Heart left ventricle (tissue), 16 donors: ENCODE data around the gene SUCLG1. TPM values are rescaled to one million over a fixed set of nuclear protein-coding genes. Genes with fewer than 3 reads are reported as not detected.

Experiments
- ATAC-seq, 4 donors: fragments of 200-7000 bp; cut with Tn5 transposase; one replicate each; pipeline ENCODE4 v1.9.1; 2020 to 2022; ENCODE audit warnings: moderate library complexity in 4 of 4, mild to moderate bottlenecking in 3 of 4, moderate number of reproducible peaks in 1 of 4
- DNase-seq, 5 donors: peaks; one replicate each; pipeline ENCODE4 v3.0.0-alpha.2; 2020
- H3K27ac ChIP-seq, 12 donors: fragments of 200-600 bp; sonication (generic) in 4 of 12; one replicate each; pipeline versions ENCODE4 v1.5.0 to v1.8.0; 2016 to 2022; ENCODE audit warnings: mild to moderate bottlenecking in 2 of 12
- H3K27me3 ChIP-seq, 9 donors: fragments of 200-600 bp; sonication (generic) in 2 of 9; one replicate each; pipeline versions ENCODE4 v1.5.1 to v1.8.0; 2016 to 2022; ENCODE audit warnings: mild to moderate bottlenecking in 3 of 9
- H3K36me3 ChIP-seq, 9 donors: fragments of 200-600 bp; sonication (generic) in 2 of 9; one replicate each; pipeline versions ENCODE4 v1.5.0 to v1.8.0; 2018 to 2022; ENCODE audit warnings: mild to moderate bottlenecking in 2 of 9
- H3K4me1 ChIP-seq, 12 donors: fragments of 200-600 bp; sonication (generic) in 4 of 12; one replicate each; pipeline versions ENCODE4 v1.5.0 to v1.8.0; 2016 to 2022; ENCODE audit warnings: mild to moderate bottlenecking in 3 of 12
- H3K4me3 ChIP-seq, 12 donors: fragments of 200-600 bp; sonication (generic) in 4 of 12; one replicate each; pipeline versions ENCODE4 v1.5.0 to v1.8.0; 2017 to 2022; ENCODE audit warnings: mild to moderate bottlenecking in 9 of 12, moderate library complexity in 4 of 12
- H3K9me3 ChIP-seq, 12 donors: fragments of 200-600 bp; sonication (generic) in 4 of 12; one replicate each; pipeline versions ENCODE4 v1.5.0 to v1.8.0; 2016 to 2022; ENCODE audit warnings: mild to moderate bottlenecking in 1 of 12
- CTCF ChIP-seq, 12 donors: fragments of 200-600 bp; sonication (generic) in 4 of 12; IDR thresholded peaks; one replicate each; pipeline versions ENCODE4 v1.5.0 to v1.8.0; 2018 to 2022; ENCODE audit warnings: antibody characterized with exemption in 12 of 12, mild to moderate bottlenecking in 5 of 12
- POLR2A ChIP-seq, 2 donors: fragments of 450-650 bp; IDR thresholded peaks; one replicate each; pipeline ENCODE4 v1.6.1; 2017; ENCODE audit warnings: antibody characterized with exemption in 2 of 2, mild to moderate bottlenecking in 2 of 2, moderate library complexity in 2 of 2
- WGBS, 4 donors: extraction: QIAGEN DNeasy Blood & Tissue Kit in 2 of 4; methylation state at CpG; one replicate each; pipeline versions ENCODE4 v1.1.5 to v1.1.7; 2013 to 2018; 5-methylcytosine and 5-hydroxymethylcytosine counted together
- intact Hi-C, 10 donors: fragments of 100-400 bp; cut with DNase I; formaldehyde crosslinking; loops; one replicate each; pipeline versions ENCODE4 v1.11.1 to v1.14.2; 2022
- polyA plus RNA-seq, 2 donors: library from polyadenylated mRNA; stranded (reverse); fragments of 200-250 nt; gene quantifications; one replicate each; pipeline ENCODE4 v1.2.3, GENCODE V29; 2013
- total RNA-seq, 9 donors: library from RNA; depleted of rRNA in 2 of 9; stranded (reverse); fragments of >200 nt in 2 of 9; fragmentation: NEBNext Ultra II Directional in 3 of 9; extraction: Animal tissue kit (Norgen Biotek cat#: 25700) in 3 of 9; gene quantifications; one replicate each; pipeline versions ENCODE4 v1.1.0 to v1.2.4, GENCODE V29; 2016 to 2023
- donor health status: ischemic (EF 13 %, LVEDD 7.1; RV severe dilation, severe dysfunction).
- donor health status: healthy with polysubstance abuse.
- donor health status: DM: no; HTN: yes; CAD: no.
- donor health status: DM: no; HTN: no; CAD: no.
- donor health status: ischemic (EF 25% LVEDD 6.9; RV normal size, moderate dysfunction).
- donor health status: ischemic (EF 25% LVEDD 5.7; RV mildly dilated, moderate dysfunction).
- donor health status: healthy.
- donor health status: DM: yes; HTN: yes; CAD: no.
- donor health status: ischemic (EF 35%, LVEDD 5.7; RV mildly dilated, moderate dysfunction).
- donor health status: nonischemic (EF 11% LVEDD 7.7; RV severe dilation, severe dysfunction).
- donor health status: DM: yes; HTN: yes; CAD: no.
- donor health status: PGD.
- donor health status: ischemic (EF 29% LVEDD 5.4; RV normal size, mild dysfunction).
- donor health status: nonischemic (EF 23%, LVEDD 6.1; RV moderate dilation, normal function).

SUCLG1 gene
- total and polyA plus RNA-seq, 11 donors = 184 to 348 (median 258) TPM

- H3K4me3 ChIP-seq = no peak overlapping the region
- H3K27ac ChIP-seq = no peak overlapping the region
- 60 to 65% (median 63%) methylated on average over 2 of the region's 2 CpGs for WGBS, 4 donors
- intact Hi-C loops = no loop called here
- no peaks in the 10 kb centered on the region for H3K36me3 ChIP-seq
- no peak for DNase-seq
- peaks cover 0 to 2% (median 0%) of the 10 kb centered on the region in 9 donors for H3K27me3 ChIP-seq
- no peak for ATAC-seq
- TF ChIP-seq POLR2A (IDR thresholded peaks at IDR 0.05) (no peak), CTCF (IDR thresholded peaks at IDR 0.05) (no peak)
- H3K4me1 ChIP-seq = no peaks in the 10 kb centered on the region
- H3K9me3 ChIP-seq = no peaks in the 10 kb centered on the region
These were observed 64.5 kb downstream of the SUCLG1 start for GRCh38 chr2:84394628-84395027.

GRCh38 chr2:84393829-84394228, 65.3 kb downstream of the SUCLG1 start:
- TF ChIP-seq POLR2A (IDR thresholded peaks at IDR 0.05) = no peak
- TF ChIP-seq CTCF (IDR thresholded peaks at IDR 0.05) = no peak
- Histone ChIP-seq H3K27me3 (peaks cover 0 to 2% (median 0%) of the 10 kb centered on the region in 9 donors), H3K4me1 (no peaks in the 10 kb centered on the region), H3K9me3 (no peaks in the 10 kb centered on the region), H3K27ac (no peak overlapping the region), H3K36me3 (no peaks in the 10 kb centered on the region), H3K4me3 (no peak overlapping the region)
- ATAC-seq (no peak), DNase-seq (no peak)
- intact Hi-C loops = no loop called here

DNA sequence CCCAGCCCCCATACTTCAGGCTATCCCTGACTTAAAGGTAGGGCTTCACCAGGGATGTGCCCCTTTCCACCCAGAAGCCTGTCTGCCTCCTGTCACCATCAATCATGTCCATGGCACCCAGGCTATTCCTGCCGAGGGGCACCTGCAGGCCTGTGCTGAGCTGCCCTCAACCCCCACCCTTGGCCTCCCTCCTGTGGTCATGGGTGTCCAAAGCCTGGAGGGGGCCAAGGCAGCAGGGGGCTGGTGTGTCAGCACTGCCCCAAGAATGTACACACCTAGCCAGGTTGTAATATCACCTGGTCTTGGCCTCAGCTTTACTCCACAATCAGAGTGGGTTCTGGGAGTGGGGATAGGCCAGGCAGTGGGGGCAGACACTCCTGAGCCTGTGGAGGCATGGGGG, 69.3 kb downstream of the SUCLG1 start:
- TF ChIP-seq CTCF (IDR thresholded peaks at IDR 0.05) = no peak
- no peak for TF ChIP-seq POLR2A (IDR thresholded peaks at IDR 0.05)
- no peaks in the 10 kb centered on the region for H3K9me3 ChIP-seq
- intact Hi-C loops = no loop called here
- no peaks in the 10 kb centered on the region for H3K36me3 ChIP-seq
- WGBS, 4 donors = 36 to 60% (median 46%) methylated on average over 1 of the region's 1 CpG
- no peak overlapping the region for H3K27ac ChIP-seq
- H3K4me3 ChIP-seq = no peak overlapping the region
- no peaks in the 10 kb centered on the region for H3K4me1 ChIP-seq
- no peak for DNase-seq
- peaks cover 0 to 11% (median 0%) of the 10 kb centered on the region in 9 donors for H3K27me3 ChIP-seq
- peak in 1 of 4 donors; percentile 36 for ATAC-seq

DNA sequence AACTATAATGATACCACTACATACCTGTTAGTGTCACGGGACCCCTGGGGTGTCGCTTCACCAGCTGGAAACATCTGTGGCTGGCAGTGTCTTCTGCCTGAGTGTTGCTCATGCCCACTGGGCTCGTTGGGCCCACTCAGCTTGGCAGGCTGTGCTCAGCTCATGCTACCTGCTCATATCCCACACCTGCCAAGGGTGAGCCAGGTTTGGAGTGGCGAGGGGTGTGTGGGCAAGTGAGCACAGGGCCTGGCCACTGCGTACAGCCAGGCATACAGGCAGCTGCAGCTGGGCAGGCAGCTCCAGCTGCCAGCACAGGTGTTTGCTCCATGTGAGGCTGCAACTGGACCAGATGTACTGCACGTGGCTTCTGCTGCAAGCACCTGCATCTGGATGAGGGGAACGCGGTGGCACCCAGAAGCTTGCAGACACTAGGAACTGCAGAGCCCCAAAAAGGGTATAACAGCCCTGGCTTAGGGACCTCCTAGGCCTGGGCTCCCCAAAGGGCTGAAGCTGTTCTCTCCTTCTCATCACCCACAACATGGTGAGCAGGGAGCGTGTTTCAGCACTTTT, 70.1 kb downstream of the SUCLG1 start:
- peaks cover 0 to 6% (median 0%) of the 10 kb centered on the region in 12 donors for H3K9me3 ChIP-seq
- H3K4me3 ChIP-seq = no peak overlapping the region
- no peaks in the 10 kb centered on the region for H3K4me1 ChIP-seq
- peaks cover 0 to 11% (median 0%) of the 10 kb centered on the region in 9 donors for H3K27me3 ChIP-seq
- ATAC-seq = no peak
- no peaks in the 10 kb centered on the region for H3K36me3 ChIP-seq
- DNase-seq = no peak
- no peak overlapping the region for H3K27ac ChIP-seq
- WGBS, 4 donors = 79 to 86% (median 82%) methylated on average over 7 to 9 of the region's 9 CpGs
- no peak for TF ChIP-seq POLR2A (IDR thresholded peaks at IDR 0.05)
- TF ChIP-seq CTCF (IDR thresholded peaks at IDR 0.05) = no peak
- intact Hi-C loops = no loop called here
